Effector CD8-positive, alpha-beta T cell (primary cell): Measurements from ENCODE around the gene COL25A1.
"Not testable (repeated sequence)": the region's sequence is repeated elsewhere in the genome, so short reads cannot be mapped to it uniquely, and the experiment has no call there.

Experiments
- DNase-seq: peaks from one replicate; lab custom pipeline; 2025; lab: John Stamatoyannopoulos, UW

The COL25A1 gene

DNA sequence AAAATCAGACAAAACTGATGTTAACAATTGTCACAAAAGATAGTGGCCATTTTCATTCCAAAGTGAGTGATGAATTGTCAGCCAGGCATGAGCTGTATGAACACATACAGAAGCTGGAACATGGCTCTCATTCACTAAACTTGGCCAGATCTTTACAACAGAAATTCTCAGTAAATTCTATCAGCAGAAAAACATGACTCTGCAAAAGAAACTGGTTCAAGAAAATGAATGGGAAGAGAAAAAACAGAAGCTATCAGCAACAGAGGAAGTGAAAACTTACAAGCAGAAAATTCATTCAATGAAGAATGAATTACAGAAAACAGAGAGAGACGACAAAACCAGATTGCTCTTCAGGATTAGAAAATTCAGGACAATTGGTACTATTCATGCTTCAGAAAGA lies 249.6 kb downstream of the COL25A1 start:
- no peak for DNase-seq

GRCh38 chr4:109051054-109051453 lies 251.4 kb downstream of the COL25A1 start:
- DNase-seq, result no peak

- DNase-seq, result no peak
Observed at GRCh38 chr4:109049926-109050325, 252.5 kb downstream of the COL25A1 start.

- no peak for DNase-seq
Observed at GRCh38 chr4:109046471-109047201, 255.8 kb downstream of the COL25A1 start.

GRCh38 chr4:109044431-109044830 lies 258.0 kb downstream of the COL25A1 start:
- no peak for DNase-seq

DNA sequence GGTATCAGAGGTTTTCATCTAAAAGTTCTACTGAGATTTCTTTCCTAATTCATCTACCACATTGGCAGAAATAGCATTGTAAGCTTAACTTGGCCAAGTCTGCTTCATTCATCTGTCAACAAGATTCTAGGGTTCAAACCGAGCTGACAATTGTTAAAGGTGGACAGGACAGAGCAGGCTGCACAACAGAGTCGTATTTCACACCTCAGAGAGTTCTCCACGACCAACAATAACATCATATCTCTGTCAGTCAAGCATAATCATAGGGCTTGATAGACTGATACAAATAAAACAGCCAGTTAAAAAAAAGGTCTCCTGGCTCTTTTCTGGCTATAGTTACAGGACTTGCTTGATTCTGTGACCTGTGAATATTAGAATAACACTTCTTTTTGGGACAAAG lies 259.2 kb downstream of the COL25A1 start:
- DNase-seq, result no peak

- DNase-seq, result no peak
Observed at GRCh38 chr4:109041463-109042360, 260.7 kb downstream of the COL25A1 start.

- DNase-seq, result no peak
Observed at GRCh38 chr4:109040441-109040840, 262.0 kb downstream of the COL25A1 start.

DNA sequence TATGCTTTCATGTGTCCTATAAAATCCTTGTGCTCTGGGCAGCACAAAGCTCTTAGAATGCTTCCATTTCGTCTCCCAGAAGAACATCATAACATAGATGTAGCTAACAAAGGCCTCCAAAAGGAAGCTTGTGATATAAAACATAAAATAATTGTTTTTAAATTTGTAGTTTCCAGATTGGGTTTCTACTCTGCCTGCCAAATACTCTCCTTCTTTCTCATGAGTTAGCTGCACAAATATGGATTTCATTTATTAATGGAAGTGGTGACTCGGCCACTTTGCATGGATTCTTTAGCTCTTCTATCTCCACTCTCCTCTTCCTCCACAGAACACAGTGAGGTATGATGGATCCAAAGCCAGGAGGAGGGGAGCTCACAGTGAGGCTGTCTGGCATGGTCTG lies 265.4 kb downstream of the COL25A1 start:
- no peak for DNase-seq

DNA sequence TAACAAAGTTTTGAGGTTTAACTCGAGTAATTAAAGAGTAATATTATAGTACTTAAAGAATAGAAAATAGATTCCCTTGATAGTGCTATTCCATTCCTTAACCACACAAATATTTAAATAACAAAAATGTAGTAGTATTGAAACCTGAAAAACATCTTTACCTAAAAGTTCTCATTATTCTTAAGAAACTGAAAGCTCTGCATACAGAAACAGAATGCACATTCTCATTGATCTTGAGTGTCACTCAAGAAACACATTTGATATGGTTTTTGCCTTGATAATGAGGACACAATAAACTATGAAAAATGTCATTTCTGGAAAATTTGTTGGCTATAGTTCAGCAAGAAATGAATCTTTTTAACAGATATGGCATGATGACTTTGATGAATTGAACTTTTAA lies 268.5 kb downstream of the COL25A1 start:
- DNase-seq, result no peak

DNA sequence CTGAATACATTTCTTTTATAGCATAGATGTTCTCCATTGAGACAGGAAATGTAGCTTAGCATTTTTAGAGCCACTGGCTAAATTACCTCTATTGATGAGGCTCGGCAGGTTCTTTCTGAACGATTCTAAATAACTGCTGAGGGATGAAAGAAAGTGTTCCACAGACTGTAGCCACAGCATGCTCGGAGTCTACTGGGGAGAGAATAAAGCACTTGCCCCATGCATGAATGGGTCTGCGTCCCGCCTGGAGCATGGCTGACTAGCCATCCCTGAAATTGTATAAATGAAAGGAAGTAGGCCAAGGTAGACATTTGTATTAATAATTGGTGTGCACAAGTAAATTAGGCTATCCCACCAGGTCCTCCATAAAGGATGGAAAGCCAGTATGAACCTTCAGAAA lies 269.8 kb downstream of the COL25A1 start:
- no peak for DNase-seq

DNA sequence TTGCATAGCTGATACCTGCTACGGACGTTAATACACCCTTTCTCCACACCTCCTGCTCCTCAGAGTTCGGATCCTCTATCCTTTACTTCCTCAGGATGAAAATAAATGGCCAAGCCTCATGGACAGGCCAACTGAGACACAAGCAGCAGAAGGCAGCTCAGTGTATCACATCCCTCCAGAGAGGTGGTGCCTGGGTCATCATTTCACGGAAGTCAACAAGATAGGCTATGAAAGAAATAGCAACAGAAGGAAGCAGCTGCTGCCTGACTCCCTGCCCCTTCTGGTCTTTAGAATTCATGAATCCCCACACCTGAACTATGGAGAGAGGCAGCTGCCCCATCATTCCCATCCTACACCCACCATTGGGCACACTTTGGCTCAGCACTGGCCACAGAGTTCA lies 272.5 kb downstream of the COL25A1 start:
- DNase-seq, result no peak

DNA sequence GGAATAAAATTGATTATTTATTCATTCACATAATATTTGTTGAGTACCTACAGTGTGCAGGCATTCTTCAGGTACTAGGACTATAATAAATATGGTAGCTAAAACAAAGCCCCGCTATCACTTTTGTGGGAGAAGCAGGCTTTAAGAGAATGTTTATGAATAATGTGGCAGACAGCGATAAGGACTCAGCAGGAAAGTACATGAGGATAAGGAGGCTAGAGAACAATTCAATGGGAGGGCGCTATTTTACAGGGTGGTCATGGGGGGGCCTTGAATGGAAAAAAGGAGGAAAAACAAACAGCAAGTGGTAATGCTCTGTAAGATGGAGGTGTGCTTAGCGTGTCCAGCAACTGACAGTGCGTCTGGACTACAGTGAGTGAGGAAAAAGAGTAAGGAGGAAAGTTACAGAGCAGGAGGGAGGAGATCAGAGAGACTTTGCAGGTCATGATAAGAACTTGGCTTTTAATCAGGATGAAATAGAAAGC lies 275.4 kb downstream of the COL25A1 start:
- DNase-seq, result no peak

- DNase-seq, result no peak
Observed at GRCh38 chr4:109026588-109026987, 275.9 kb downstream of the COL25A1 start.

- no peak for DNase-seq
Observed at GRCh38 chr4:109025471-109026076, 276.9 kb downstream of the COL25A1 start.

DNA sequence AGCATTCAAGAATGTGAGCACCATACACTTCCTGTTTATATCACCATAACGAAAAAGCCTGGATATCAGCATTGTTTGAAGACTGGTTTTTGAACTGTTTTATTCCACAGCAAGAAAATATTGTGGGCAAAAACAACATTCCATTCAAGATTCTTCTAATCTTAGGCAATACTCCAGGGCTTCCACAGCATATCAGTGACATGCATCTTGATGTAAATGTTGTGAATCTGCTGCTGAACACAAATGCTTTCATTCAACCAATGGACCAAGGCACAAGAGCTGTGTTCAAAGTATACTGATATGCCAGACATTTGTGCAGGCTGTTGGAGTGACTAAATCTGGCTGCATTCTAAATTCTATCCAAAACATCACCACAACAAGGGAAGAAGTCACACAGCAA lies 279.5 kb downstream of the COL25A1 start:
- no peak for DNase-seq

DNA sequence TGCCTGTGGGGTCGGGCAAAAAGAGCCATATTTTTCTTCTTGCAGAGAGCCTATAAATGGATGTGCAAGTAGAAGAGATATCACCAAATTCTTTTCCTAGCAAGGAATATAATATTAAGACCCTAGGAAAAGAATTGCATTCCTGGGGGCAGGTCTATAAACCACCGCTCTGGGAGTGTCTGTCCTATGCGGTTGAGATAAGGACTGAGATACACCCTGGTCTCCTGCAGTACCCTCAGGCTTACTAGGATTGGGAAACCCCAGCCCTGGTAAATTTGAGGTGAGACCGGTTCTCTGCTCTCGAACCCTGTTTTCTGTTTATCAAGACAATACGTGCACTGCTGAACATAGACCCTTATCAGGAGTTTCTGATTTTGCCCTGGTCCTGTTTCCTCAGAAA lies 280.8 kb downstream of the COL25A1 start:
- DNase-seq, result not testable (repeated sequence)

DNA sequence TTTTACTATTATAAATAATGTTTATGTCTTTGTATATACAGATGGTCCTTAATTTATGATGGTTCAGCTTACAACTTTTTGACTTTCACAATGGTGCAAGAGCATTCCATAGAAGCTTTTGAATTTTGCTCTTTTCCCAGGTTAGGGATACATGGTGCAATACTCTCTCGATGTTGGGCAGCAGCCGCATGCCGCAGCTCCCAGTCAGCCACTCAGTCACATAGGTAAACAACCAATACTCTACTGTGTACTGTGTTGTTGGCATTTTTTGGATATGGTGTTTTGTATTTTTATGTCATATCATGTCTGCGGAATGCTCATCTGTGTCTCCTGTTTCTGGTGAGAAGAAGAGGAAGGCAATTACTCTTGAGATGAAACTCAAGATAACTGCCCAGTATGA lies 281.6 kb downstream of the COL25A1 start:
- DNase-seq, result no peak

GRCh38 chr4:109016200-109016599 lies 286.3 kb downstream of the COL25A1 start:
- no peak for DNase-seq

DNA sequence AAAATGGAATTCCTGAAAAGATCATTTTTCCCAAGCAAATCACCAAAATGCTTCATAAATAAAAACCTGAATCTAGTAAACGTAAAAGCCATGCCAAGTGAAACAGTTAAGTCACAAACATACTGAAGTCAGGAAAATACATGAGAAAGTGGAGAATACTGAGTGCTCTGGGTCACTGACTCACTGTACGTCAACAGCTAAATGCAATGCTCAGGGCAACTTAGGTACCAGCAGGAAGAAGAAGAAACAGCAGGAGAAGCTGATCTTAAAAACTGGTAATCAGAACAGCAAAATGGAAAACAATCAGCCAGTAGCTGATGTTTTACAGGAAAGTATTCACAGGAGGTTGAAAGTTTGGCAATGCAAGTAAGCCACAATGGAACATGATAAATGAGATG lies 287.0 kb downstream of the COL25A1 start:
- DNase-seq, result no peak

- no peak for DNase-seq
Observed at GRCh38 chr4:109014593-109015412, 287.7 kb downstream of the COL25A1 start.
